Liver (tissue), 9 donors: Measurements from ENCODE around the gene DUSP23. TPM values are rescaled to one million over a fixed set of nuclear protein-coding genes. Genes with fewer than 3 reads are reported as not detected.

Experiments used
- DNase-seq: peaks from one replicate; pipeline ENCODE4 v3.0.0-alpha.2; 2017; ENCODE audit warnings: low spot score
- H3K27ac ChIP-seq, 2 donors: one replicate each; pipeline ENCODE4 v1.7.0; 2013; ENCODE audit warnings: inconsistent platforms in 2 of 2, low read length in 2 of 2, control low read depth in 1 of 2, low read depth in 1 of 2, mild to moderate bottlenecking in 1 of 2
- H3K27me3 ChIP-seq, 4 donors: one replicate each; pipeline versions ENCODE4 v1.6.1 to v1.7.0; 2013; ENCODE audit warnings: low read length in 3 of 4, inconsistent platforms in 1 of 4, mild to moderate bottlenecking in 1 of 4, moderate library complexity in 1 of 4; ENCODE audit not compliant: control insufficient read depth in 4 of 4, insufficient read depth in 4 of 4
- H3K36me3 ChIP-seq, 4 donors: one replicate each; pipeline versions ENCODE4 v1.6.1 to v1.7.0; 2013; ENCODE audit warnings: low read length in 3 of 4, mild to moderate bottlenecking in 3 of 4, low read depth in 1 of 4, moderate library complexity in 1 of 4; ENCODE audit not compliant: control insufficient read depth in 4 of 4, insufficient read depth in 3 of 4
- H3K4me1 ChIP-seq, 4 donors: one replicate each; pipeline versions ENCODE4 v1.6.1 to v1.7.0; 2013; ENCODE audit warnings: low read length in 3 of 4, mild to moderate bottlenecking in 3 of 4, moderate library complexity in 1 of 4; ENCODE audit not compliant: control insufficient read depth in 4 of 4, insufficient read depth in 4 of 4
- H3K4me3 ChIP-seq, 3 donors: one replicate each; pipeline versions ENCODE4 v1.6.1 to v1.7.0; 2013; ENCODE audit warnings: low read length in 3 of 3, control low read depth in 1 of 3, low read depth in 1 of 3, mild to moderate bottlenecking in 1 of 3
- H3K9ac ChIP-seq, 2 donors: one replicate each; pipeline ENCODE4 v1.7.0; 2013; ENCODE audit warnings: low read length in 2 of 2, mild to moderate bottlenecking in 2 of 2, moderate library complexity in 2 of 2, control low read depth in 1 of 2, low read depth in 1 of 2
- H3K9me3 ChIP-seq, 4 donors: one replicate each; pipeline versions ENCODE4 v1.6.1 to v1.7.0; 2013; ENCODE audit warnings: low read length in 3 of 4; ENCODE audit not compliant: control insufficient read depth in 4 of 4
- CTCF ChIP-seq: fragments of 150-350 bp; IDR thresholded peaks from 2 replicates; pipeline ENCODE4 v1.5.1; 2017; ENCODE audit warnings: improper control_type of control experiment, low read depth, low read length; ENCODE audit not compliant: missing input control
- EGR1 ChIP-seq, 2 donors: IDR thresholded peaks; 2 replicates each; pipeline ENCODE4 v1.6.1; 2016 to 2018; ENCODE audit warnings: antibody characterized with exemption in 2 of 2, low read depth in 2 of 2
- FOXA1 ChIP-seq: IDR thresholded peaks from 2 replicates; pipeline ENCODE4 v1.6.1; 2016; ENCODE audit warnings: antibody characterized with exemption
- FOXA2 ChIP-seq: IDR thresholded peaks from 2 replicates; pipeline ENCODE4 v1.6.1; 2016; ENCODE audit warnings: antibody characterized with exemption
- GABPA ChIP-seq, 2 donors: IDR thresholded peaks in 1 of 2; conservative IDR thresholded peaks in 1 of 2; 2 replicates each; pipeline ENCODE4 v1.6.1; 2016; ENCODE audit warnings: antibody characterized with exemption in 2 of 2, mild to moderate bottlenecking in 1 of 2, moderate library complexity in 1 of 2
- HNF4A ChIP-seq, 2 donors: conservative IDR thresholded peaks; 2 replicates each; pipeline ENCODE4 v1.6.1; 2016; ENCODE audit warnings: antibody characterized with exemption in 2 of 2, mild to moderate bottlenecking in 2 of 2
- HNF4G ChIP-seq: IDR thresholded peaks from 2 replicates; pipeline ENCODE4 v1.6.1; 2016; ENCODE audit warnings: antibody characterized with exemption
- JUND ChIP-seq, 2 donors: IDR thresholded peaks; 2 replicates each; pipeline ENCODE4 v1.6.1; 2016; ENCODE audit warnings: antibody characterized with exemption in 2 of 2
- RXRA ChIP-seq, 2 donors: IDR thresholded peaks; 2 replicates each; pipeline ENCODE4 v1.6.1; 2017 to 2018; ENCODE audit warnings: antibody characterized with exemption in 2 of 2, mild to moderate bottlenecking in 1 of 2
- SP1 ChIP-seq: IDR thresholded peaks from 2 replicates; pipeline ENCODE4 v1.6.1; 2018; ENCODE audit warnings: antibody characterized with exemption, mild to moderate bottlenecking
- TAF1 ChIP-seq: conservative IDR thresholded peaks from 2 replicates; pipeline ENCODE4 v1.6.1; 2016; ENCODE audit warnings: antibody characterized with exemption, mild to moderate bottlenecking
- YY1 ChIP-seq: IDR thresholded peaks from 2 replicates; pipeline ENCODE4 v1.6.1; 2016; ENCODE audit warnings: antibody characterized with exemption, mild to moderate bottlenecking
- ZBTB33 ChIP-seq: IDR thresholded peaks from 2 replicates; pipeline ENCODE4 v1.6.1; 2016; ENCODE audit warnings: antibody characterized with exemption
- WGBS: extraction: QIAGEN DNeasy Blood & Tissue Kit; methylation state at CpG from one replicate; pipeline ENCODE4 v1.1.7; 2013; 5-methylcytosine and 5-hydroxymethylcytosine counted together
- polyA plus RNA-seq, 2 donors: library from polyadenylated mRNA; stranded (reverse) in 1 of 2; unstranded in 1 of 2; fragments of 200-250 nt in 1 of 2; fragments of >200 nt in 1 of 2; fragmentation: Nextera tagmentation in 1 of 2; extraction: Ambion mirVana in 1 of 2; gene quantifications; one replicate each; pipeline versions ENCODE4 v1.2.1 to v1.2.3, GENCODE V29; 2013 to 2015
- total RNA-seq, 2 donors: library from RNA; depleted of rRNA; stranded (reverse); fragments of >200 nt; gene quantifications; one replicate each; pipeline ENCODE4 v1.2.3, GENCODE V29; 2014
- TF ChIP-seq, protein P1 (sequence below): IDR thresholded peaks from 2 replicates; pipeline ENCODE4 v1.6.1; 2016; ENCODE audit warnings: antibody characterized with exemption, mild to moderate bottlenecking
- TF ChIP-seq, protein P2 (sequence below): IDR thresholded peaks from 2 replicates; pipeline ENCODE4 v1.6.1; 2016; ENCODE audit warnings: antibody characterized with exemption
- TF ChIP-seq, protein P3 (sequence below): IDR thresholded peaks from 2 replicates; pipeline ENCODE4 v1.6.1; 2016; ENCODE audit warnings: antibody characterized with exemption
- donor health status: healthy.
- donor health status: healthy.
- donor health status: healthy.
- donor health status: healthy.
- donor health status: healthy.

The DUSP23 gene
- total and polyA plus RNA-seq, 4 donors, result 26.6 to 192 (median 113) TPM

DNA sequence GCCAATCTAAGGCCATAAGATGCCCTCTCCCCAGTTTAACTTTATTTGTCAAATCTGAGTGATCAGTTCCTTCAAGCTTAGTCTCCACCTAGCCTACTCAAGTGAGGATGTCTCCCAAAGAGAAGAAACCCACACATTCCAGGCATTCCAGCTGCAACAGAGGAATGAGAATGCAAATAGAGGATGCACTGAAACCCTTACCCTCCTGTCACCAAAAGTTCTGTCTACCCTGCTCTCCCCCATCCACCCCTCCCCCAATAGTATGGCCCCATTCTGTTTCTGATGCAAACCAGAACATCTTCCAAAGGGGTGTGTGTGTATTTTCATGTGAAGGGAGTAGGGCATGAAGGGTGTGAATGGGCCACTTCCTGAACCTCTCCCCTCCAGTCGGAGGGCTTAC, 3.0 kb downstream of the DUSP23 start:
- Histone ChIP-seq H3K36me3 (no peaks in the 10 kb centered on the region), H3K4me3 (no peak overlapping the region)

More for the DNA sequence above, 3.0 kb downstream of the DUSP23 start:
- TF ChIP-seq GABPA (IDR thresholded peaks at IDR 0.05 in 1 of 2, conservative IDR thresholded peaks at IDR 0.05 in 1 of 2) (no peak), TAF1 (no peak), CTCF (no peak), FOXA2 (no peak), HNF4A (conservative IDR thresholded peaks at IDR 0.05) (no peak), SP1 (no peak), EGR1 (IDR thresholded peaks at IDR 0.05; ENCODE audit: low read depth in 2 of 2) (no peak), FOXA1 (no peak), RXRA (IDR thresholded peaks at IDR 0.05) (no peak), ZBTB33 (no peak), YY1 (no peak), HNF4G (no peak), JUND (IDR thresholded peaks at IDR 0.05) (no peak)
- TF ChIP-seq, protein P1, sequence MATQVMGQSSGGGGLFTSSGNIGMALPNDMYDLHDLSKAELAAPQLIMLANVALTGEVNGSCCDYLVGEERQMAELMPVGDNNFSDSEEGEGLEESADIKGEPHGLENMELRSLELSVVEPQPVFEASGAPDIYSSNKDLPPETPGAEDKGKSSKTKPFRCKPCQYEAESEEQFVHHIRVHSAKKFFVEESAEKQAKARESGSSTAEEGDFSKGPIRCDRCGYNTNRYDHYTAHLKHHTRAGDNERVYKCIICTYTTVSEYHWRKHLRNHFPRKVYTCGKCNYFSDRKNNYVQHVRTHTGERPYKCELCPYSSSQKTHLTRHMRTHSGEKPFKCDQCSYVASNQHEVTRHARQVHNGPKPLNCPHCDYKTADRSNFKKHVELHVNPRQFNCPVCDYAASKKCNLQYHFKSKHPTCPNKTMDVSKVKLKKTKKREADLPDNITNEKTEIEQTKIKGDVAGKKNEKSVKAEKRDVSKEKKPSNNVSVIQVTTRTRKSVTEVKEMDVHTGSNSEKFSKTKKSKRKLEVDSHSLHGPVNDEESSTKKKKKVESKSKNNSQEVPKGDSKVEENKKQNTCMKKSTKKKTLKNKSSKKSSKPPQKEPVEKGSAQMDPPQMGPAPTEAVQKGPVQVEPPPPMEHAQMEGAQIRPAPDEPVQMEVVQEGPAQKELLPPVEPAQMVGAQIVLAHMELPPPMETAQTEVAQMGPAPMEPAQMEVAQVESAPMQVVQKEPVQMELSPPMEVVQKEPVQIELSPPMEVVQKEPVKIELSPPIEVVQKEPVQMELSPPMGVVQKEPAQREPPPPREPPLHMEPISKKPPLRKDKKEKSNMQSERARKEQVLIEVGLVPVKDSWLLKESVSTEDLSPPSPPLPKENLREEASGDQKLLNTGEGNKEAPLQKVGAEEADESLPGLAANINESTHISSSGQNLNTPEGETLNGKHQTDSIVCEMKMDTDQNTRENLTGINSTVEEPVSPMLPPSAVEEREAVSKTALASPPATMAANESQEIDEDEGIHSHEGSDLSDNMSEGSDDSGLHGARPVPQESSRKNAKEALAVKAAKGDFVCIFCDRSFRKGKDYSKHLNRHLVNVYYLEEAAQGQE, result no peak
- TF ChIP-seq, protein P2, sequence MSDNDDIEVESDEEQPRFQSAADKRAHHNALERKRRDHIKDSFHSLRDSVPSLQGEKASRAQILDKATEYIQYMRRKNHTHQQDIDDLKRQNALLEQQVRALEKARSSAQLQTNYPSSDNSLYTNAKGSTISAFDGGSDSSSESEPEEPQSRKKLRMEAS, result no peak
- TF ChIP-seq, protein P3, sequence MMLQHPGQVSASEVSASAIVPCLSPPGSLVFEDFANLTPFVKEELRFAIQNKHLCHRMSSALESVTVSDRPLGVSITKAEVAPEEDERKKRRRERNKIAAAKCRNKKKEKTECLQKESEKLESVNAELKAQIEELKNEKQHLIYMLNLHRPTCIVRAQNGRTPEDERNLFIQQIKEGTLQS, result no peak
- Histone ChIP-seq H3K9me3 (no peaks in the 10 kb centered on the region), H3K27ac (no peak overlapping the region), H3K4me1 (peaks cover 0 to 22% (median 7%) of the 10 kb centered on the region in 4 donors), H3K9ac (no peak overlapping the region), H3K27me3 (no peaks in the 10 kb centered on the region)
- no peak for DNase-seq
- WGBS, result 90% methylated on average over 1 of the region's 1 CpG
